ENCODE results near the gene CLIP2.

CLIP2 gene

GRCh38 chr7:74269757-74270277, 19.4 kb upstream of the CLIP2 start:
- H3K4me1 ChIP-seq (ENCODE audit: insufficient read depth, low read length, poor library complexity, severe bottlenecking): peaks cover 24% of the 10 kb centered on the region
- no peaks in the 10 kb centered on the region for H3K9me2 ChIP-seq (replicated peaks; ENCODE audit: low read depth, low read length)
- no peaks in the 10 kb centered on the region for H4K20me1 ChIP-seq (ENCODE audit: insufficient read depth, low read length, poor library complexity, severe bottlenecking)
- H3K79me2 ChIP-seq (ENCODE audit: insufficient read depth, low read length): no peaks in the 10 kb centered on the region
- TF ChIP-seq CTCF (conservative IDR thresholded peaks at IDR 0.05; ENCODE audit: low read length): no peak
- TF ChIP-seq EZH2phosphoT487 (IDR thresholded peaks at IDR 0.05; ENCODE audit: borderline replicate concordance): no peak
- peak overlapping the region; percentile 71 for H3K4me2 ChIP-seq (ENCODE audit: low read depth, low read length, poor library complexity, severe bottlenecking)
- peak overlapping the region; percentile 92 for H2AFZ ChIP-seq (ENCODE audit: low read length)
- H3F3A ChIP-seq (ENCODE audit: low read depth): peaks cover 2% of the 10 kb centered on the region; the same call in 1 of the 2 replicates
- peak overlapping the region; percentile 87 for H3K4me3 ChIP-seq (ENCODE audit: low read length, poor library complexity, severe bottlenecking)
- H3K9ac ChIP-seq (ENCODE audit: low read depth, low read length, poor library complexity, severe bottlenecking): peak overlapping the region; percentile 50
- no peaks in the 10 kb centered on the region for H3K27me3 ChIP-seq (ENCODE audit: insufficient read depth, low read length, poor library complexity, severe bottlenecking)
- H3K9me3 ChIP-seq (ENCODE audit: insufficient read depth, low read depth, low read length): no peaks in the 10 kb centered on the region
- no peaks in the 10 kb centered on the region for H3K36me3 ChIP-seq (ENCODE audit: insufficient read depth, low read length)

DNA sequence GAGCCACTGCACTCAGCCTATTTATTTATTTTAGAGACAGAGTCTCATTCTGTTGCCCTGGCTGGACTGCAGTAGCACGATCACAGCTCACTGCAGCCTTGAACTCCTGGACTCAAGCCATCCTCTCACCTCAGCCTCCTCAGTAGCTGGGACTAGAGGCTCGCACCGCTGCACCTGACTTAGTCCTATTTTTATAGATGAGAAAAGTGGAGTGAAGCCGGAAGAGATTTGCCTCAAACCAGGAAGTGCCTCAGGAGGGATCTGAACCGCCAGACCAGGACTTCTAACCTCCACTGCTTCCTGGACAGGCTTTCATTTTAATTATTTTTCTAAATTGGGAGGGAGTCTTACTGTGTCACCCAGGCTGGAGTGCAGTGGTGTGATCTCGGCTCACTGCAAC, 17.5 kb upstream of the CLIP2 start:
- Histone ChIP-seq H3K36me3 (ENCODE audit: insufficient read depth, low read length) (no peaks in the 10 kb centered on the region), H3K4me1 (ENCODE audit: insufficient read depth, low read length, poor library complexity, severe bottlenecking) (peaks cover 24% of the 10 kb centered on the region), H3K4me2 (ENCODE audit: low read depth, low read length, poor library complexity, severe bottlenecking) (peak overlapping the region; percentile 69), H4K20me1 (ENCODE audit: insufficient read depth, low read length, poor library complexity, severe bottlenecking) (no peaks in the 10 kb centered on the region), H3K9me2 (replicated peaks; ENCODE audit: low read depth, low read length) (no peaks in the 10 kb centered on the region), H3K79me2 (ENCODE audit: insufficient read depth, low read length) (no peaks in the 10 kb centered on the region), H3F3A (ENCODE audit: low read depth) (peaks cover 2% of the 10 kb centered on the region; the same call in 1 of the 2 replicates), H3K9ac (ENCODE audit: low read depth, low read length, poor library complexity, severe bottlenecking) (peak overlapping the region; percentile 55), H3K27me3 (ENCODE audit: insufficient read depth, low read length, poor library complexity, severe bottlenecking) (no peaks in the 10 kb centered on the region), H3K9me3 (ENCODE audit: insufficient read depth, low read depth, low read length) (no peaks in the 10 kb centered on the region), H2AFZ (ENCODE audit: low read length) (no peak overlapping the region), H3K4me3 (ENCODE audit: low read length, poor library complexity, severe bottlenecking) (no peak overlapping the region)
- TF ChIP-seq EZH2phosphoT487 (IDR thresholded peaks at IDR 0.05; ENCODE audit: borderline replicate concordance) (no peak), CTCF (conservative IDR thresholded peaks at IDR 0.05; ENCODE audit: low read length) (no peak)

GRCh38 chr7:74272305-74273038, 16.7 kb upstream of the CLIP2 start:
- Histone ChIP-seq H3K36me3 (ENCODE audit: insufficient read depth, low read length) (no peaks in the 10 kb centered on the region), H3K4me2 (ENCODE audit: low read depth, low read length, poor library complexity, severe bottlenecking) (peak overlapping the region; percentile 69), H3K9me2 (replicated peaks; ENCODE audit: low read depth, low read length) (no peaks in the 10 kb centered on the region), H3K79me2 (ENCODE audit: insufficient read depth, low read length) (no peaks in the 10 kb centered on the region), H3K4me3 (ENCODE audit: low read length, poor library complexity, severe bottlenecking) (peak overlapping the region; percentile 24), H3K9me3 (ENCODE audit: insufficient read depth, low read depth, low read length) (no peaks in the 10 kb centered on the region), H3K4me1 (ENCODE audit: insufficient read depth, low read length, poor library complexity, severe bottlenecking) (peaks cover 24% of the 10 kb centered on the region), H3K27me3 (ENCODE audit: insufficient read depth, low read length, poor library complexity, severe bottlenecking) (no peaks in the 10 kb centered on the region), H3K9ac (ENCODE audit: low read depth, low read length, poor library complexity, severe bottlenecking) (peak overlapping the region; percentile 55), H4K20me1 (ENCODE audit: insufficient read depth, low read length, poor library complexity, severe bottlenecking) (no peaks in the 10 kb centered on the region), H3F3A (ENCODE audit: low read depth) (peaks cover 2% of the 10 kb centered on the region; the same call in 1 of the 2 replicates), H2AFZ (ENCODE audit: low read length) (peak overlapping the region; percentile 86)
- TF ChIP-seq CTCF (conservative IDR thresholded peaks at IDR 0.05; ENCODE audit: low read length) (no peak), EZH2phosphoT487 (IDR thresholded peaks at IDR 0.05; ENCODE audit: borderline replicate concordance) (no peak)

Data from Loucy (cell line).